HG03354 (cell line): Measurements from ENCODE around the gene DAPK1.

ENCODE experiments used
- ATAC-seq: cut with Tn5 transposase; IDR thresholded peaks from one replicate; pipeline ENCODE4 v1.9.1; 2021; ENCODE audit warnings: mild to moderate bottlenecking; ENCODE audit not compliant: unreplicated experiment, poor library complexity, severe bottlenecking

DAPK1 gene

GRCh38 chr9:87603854-87604490, 106.3 kb downstream of the DAPK1 start:
- no peak for ATAC-seq

GRCh38 chr9:87604886-87605588, 107.4 kb downstream of the DAPK1 start:
- peak; percentile 69 for ATAC-seq

GRCh38 chr9:87605676-87606075, 108.0 kb downstream of the DAPK1 start:
- no peak for ATAC-seq

GRCh38 chr9:87606841-87607521, 109.3 kb downstream of the DAPK1 start:
- no peak for ATAC-seq

GRCh38 chr9:87607859-87608258, 110.2 kb downstream of the DAPK1 start:
- ATAC-seq: no peak

GRCh38 chr9:87609002-87609401, 111.3 kb downstream of the DAPK1 start:
- ATAC-seq: no peak

GRCh38 chr9:87609486-87609885, 111.8 kb downstream of the DAPK1 start:
- no peak for ATAC-seq

- no peak for ATAC-seq
Measured at GRCh38 chr9:87610200-87611155, 112.8 kb downstream of the DAPK1 start.

- ATAC-seq: no peak
Measured at GRCh38 chr9:87611776-87612175, 114.1 kb downstream of the DAPK1 start.

- no peak for ATAC-seq
Measured at GRCh38 chr9:87612536-87612935, 114.9 kb downstream of the DAPK1 start.

GRCh38 chr9:87613265-87614111, 115.8 kb downstream of the DAPK1 start:
- ATAC-seq: peak; percentile 51

GRCh38 chr9:87614397-87614796, 116.7 kb downstream of the DAPK1 start:
- no peak for ATAC-seq

- no peak for ATAC-seq
Measured at GRCh38 chr9:87615136-87615535, 117.5 kb downstream of the DAPK1 start.

- ATAC-seq: no peak
Measured at GRCh38 chr9:87615547-87616148, 118.0 kb downstream of the DAPK1 start.

- ATAC-seq: no peak
Measured at GRCh38 chr9:87618226-87618625, 120.6 kb downstream of the DAPK1 start.

GRCh38 chr9:87618931-87619330, 121.3 kb downstream of the DAPK1 start:
- no peak for ATAC-seq

- ATAC-seq: no peak
Measured at GRCh38 chr9:87619346-87619745, 121.7 kb downstream of the DAPK1 start.

- ATAC-seq: no peak
Measured at GRCh38 chr9:87620731-87621322, 123.2 kb downstream of the DAPK1 start.
